ENCODE measurements around the gene KLHL11.

KLHL11 gene

DNA sequence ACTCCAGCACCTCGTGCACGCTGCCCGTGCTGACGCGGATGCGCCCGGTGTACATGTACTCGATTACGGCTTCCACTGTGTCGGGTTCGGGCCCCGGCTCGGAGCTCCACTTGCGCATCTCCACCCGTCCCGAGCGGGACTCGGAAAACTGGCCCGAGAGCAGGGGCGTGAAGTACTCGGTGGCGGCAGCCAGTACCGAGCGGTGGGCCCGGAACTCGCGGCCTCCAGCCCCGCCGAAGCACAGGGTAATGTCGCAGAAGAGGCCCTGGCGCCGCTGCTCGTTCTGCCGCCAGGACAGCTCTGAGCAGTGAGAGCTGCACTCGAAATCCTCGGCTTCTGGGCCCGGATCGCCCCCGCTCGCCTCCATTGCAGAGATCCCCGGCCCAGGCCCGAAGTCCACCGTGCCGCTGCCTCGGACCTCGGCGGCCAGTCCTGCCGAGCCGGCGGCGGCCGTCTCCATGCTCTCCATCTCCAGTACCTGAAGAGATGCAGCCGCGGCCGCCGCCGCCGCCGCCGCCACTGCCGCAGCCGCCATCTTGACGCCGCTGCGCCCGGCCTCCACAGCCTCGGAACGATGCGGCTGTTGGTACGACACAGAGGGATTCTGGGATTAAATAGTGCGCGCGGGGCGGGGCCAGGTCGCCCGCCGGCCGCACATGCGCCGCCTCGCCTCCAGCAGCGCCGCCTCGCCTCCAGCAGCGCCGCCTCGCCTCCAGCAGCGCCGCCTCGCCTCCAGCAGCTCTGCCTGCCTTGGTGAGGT, at the start of gene KLHL11:
Gene KLHL11 (minus strand): TSS at position 588 of the 760 bp plus-strand sequence. CDS start 53 bp downstream, at position 535.
- no peaks in the 10 kb centered on the region for H3K27me3 ChIP-seq (ENCODE audit: control insufficient read depth, low read length)

DNA sequence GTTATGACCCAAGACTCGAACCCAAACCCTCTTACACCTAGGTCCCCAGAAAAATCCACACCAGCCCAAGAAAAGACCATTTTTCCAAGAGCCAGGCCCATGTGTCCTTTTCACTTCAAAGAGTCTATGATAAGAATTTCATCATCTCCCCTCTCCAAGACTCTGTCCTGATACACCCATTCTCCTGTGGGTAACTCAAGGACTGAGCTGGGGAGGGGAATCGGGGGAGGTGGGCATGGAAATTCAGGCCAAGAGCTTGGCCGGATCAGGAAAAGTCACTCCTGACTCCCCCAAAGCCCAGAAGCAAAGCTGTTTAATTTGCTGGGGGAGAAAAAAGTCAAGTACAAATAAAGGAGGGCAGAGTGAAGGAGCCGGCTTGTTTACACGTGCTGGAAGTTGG, 49.8 kb upstream of the KLHL11 start:
- no peak overlapping the region for H3K4me3 ChIP-seq (ENCODE audit: low read length)
- peaks cover 92% of the 10 kb centered on the region for H3K79me2 ChIP-seq (ENCODE audit: control insufficient read depth, low read length)
- peaks cover 40% of the 10 kb centered on the region for H4K20me1 ChIP-seq (ENCODE audit: control insufficient read depth, insufficient read depth, low read depth, low read length)
- H3K9me3 ChIP-seq (ENCODE audit: control insufficient read depth, insufficient read depth, low read length): no peaks in the 10 kb centered on the region
- peaks cover 87% of the 10 kb centered on the region for H3K36me3 ChIP-seq (ENCODE audit: control insufficient read depth, low read length)
- H3F3A ChIP-seq (ENCODE audit: control insufficient read depth, insufficient read depth): no peaks in the 10 kb centered on the region
- H3K4me2 ChIP-seq (ENCODE audit: low read length): no peak overlapping the region
- no peak overlapping the region for H3K27ac ChIP-seq (ENCODE audit: low read depth, low read length)
- TF ChIP-seq CTCF (IDR thresholded peaks at IDR 0.05; ENCODE audit: low read depth, low read length, poor library complexity, severe bottlenecking): no peak
- no peak for TF ChIP-seq EZH2phosphoT487 (IDR thresholded peaks at IDR 0.05; ENCODE audit: borderline replicate concordance, low read length)
- peaks cover 29% of the 10 kb centered on the region for H3K4me1 ChIP-seq (ENCODE audit: control insufficient read depth, low read length)
- no peaks in the 10 kb centered on the region for H3K27me3 ChIP-seq (ENCODE audit: control insufficient read depth, low read length)
- H3K9me2 ChIP-seq (replicated peaks; ENCODE audit: control insufficient read depth, low read length): no peaks in the 10 kb centered on the region

More for the DNA sequence above, at the start of gene KLHL11:
- H3K4me2 ChIP-seq (ENCODE audit: low read length): peak within 1 kb of the TSS; percentile 94
- no peaks in the 10 kb centered on the region for H3K9me2 ChIP-seq (replicated peaks; ENCODE audit: control insufficient read depth, low read length)
- peak within 1 kb of the TSS; percentile 95 for H3K4me3 ChIP-seq (ENCODE audit: low read length)
- H3K79me2 ChIP-seq (ENCODE audit: control insufficient read depth, low read length): peaks cover 51% of the 10 kb centered on the region
- H3F3A ChIP-seq (ENCODE audit: control insufficient read depth, insufficient read depth): peaks cover 16% of the 10 kb centered on the region
- peak within 1 kb of the TSS; percentile 44 for H3K27ac ChIP-seq (ENCODE audit: low read depth, low read length)
- H3K9me3 ChIP-seq (ENCODE audit: control insufficient read depth, insufficient read depth, low read length): no peaks in the 10 kb centered on the region
- H3K4me1 ChIP-seq (ENCODE audit: control insufficient read depth, low read length): peaks cover 25% of the 10 kb centered on the region
- H3K36me3 ChIP-seq (ENCODE audit: control insufficient read depth, low read length): peaks cover 42% of the 10 kb centered on the region
- H4K20me1 ChIP-seq (ENCODE audit: control insufficient read depth, insufficient read depth, low read depth, low read length): peaks cover 14% of the 10 kb centered on the region
- TF ChIP-seq CTCF (IDR thresholded peaks at IDR 0.05; ENCODE audit: low read depth, low read length, poor library complexity, severe bottlenecking) (no peak), EZH2phosphoT487 (IDR thresholded peaks at IDR 0.05; ENCODE audit: borderline replicate concordance, low read length) (no peak)

GRCh38 chr17:41914358-41914766, 49.1 kb upstream of the KLHL11 start:
- TF ChIP-seq EZH2phosphoT487 (IDR thresholded peaks at IDR 0.05; ENCODE audit: borderline replicate concordance, low read length) (no peak), CTCF (IDR thresholded peaks at IDR 0.05; ENCODE audit: low read depth, low read length, poor library complexity, severe bottlenecking) (no peak)
- H3K9me2 ChIP-seq (replicated peaks; ENCODE audit: control insufficient read depth, low read length): no peaks in the 10 kb centered on the region
- no peak overlapping the region for H3K4me3 ChIP-seq (ENCODE audit: low read length)
- no peaks in the 10 kb centered on the region for H3K9me3 ChIP-seq (ENCODE audit: control insufficient read depth, insufficient read depth, low read length)
- no peaks in the 10 kb centered on the region for H3F3A ChIP-seq (ENCODE audit: control insufficient read depth, insufficient read depth)
- H4K20me1 ChIP-seq (ENCODE audit: control insufficient read depth, insufficient read depth, low read depth, low read length): peaks cover 40% of the 10 kb centered on the region
- peaks cover 85% of the 10 kb centered on the region for H3K79me2 ChIP-seq (ENCODE audit: control insufficient read depth, low read length)
- no peak overlapping the region for H3K4me2 ChIP-seq (ENCODE audit: low read length)
- no peaks in the 10 kb centered on the region for H3K27me3 ChIP-seq (ENCODE audit: control insufficient read depth, low read length)
- H3K27ac ChIP-seq (ENCODE audit: low read depth, low read length): no peak overlapping the region
- H3K4me1 ChIP-seq (ENCODE audit: control insufficient read depth, low read length): peaks cover 22% of the 10 kb centered on the region
- H3K36me3 ChIP-seq (ENCODE audit: control insufficient read depth, low read length): peaks cover 94% of the 10 kb centered on the region
